T-helper 2 cell treated with Interferon-gamma antibody and Interleukin-4, amounts not matched to agents 100 ng/mL and 5 ng/mL, for 36 hours (primary cell): ENCODE measurements around the gene AMZ1. TPM values are rescaled to one million over a fixed set of nuclear protein-coding genes. Genes with fewer than 3 reads are reported as not detected.
"Not testable (repeated sequence)": the region's sequence is repeated elsewhere in the genome, so short reads cannot be mapped to it uniquely, and the experiment has no call there.

ENCODE experiments used
- intact Hi-C: fragments of 100-400 bp; cut with micrococcal nuclease; formaldehyde crosslinking; loops from one replicate; pipeline ENCODE4 v1.15.1; 2023
- total RNA-seq: library from RNA; stranded (reverse); gene quantifications from 2 replicates; pipeline ENCODE4 v1.2.3, GENCODE V29; 2022

Gene AMZ1
- total RNA-seq, 1 donor from 2014 or later = 0.11 TPM

GRCh38 chr7:2724453-2725177 lies 36.6 kb downstream of the AMZ1 start:
- intact Hi-C loops = no loop called here

- intact Hi-C loops = no loop called here
Measured at GRCh38 chr7:2725178-2726105, 37.4 kb downstream of the AMZ1 start.

DNA sequence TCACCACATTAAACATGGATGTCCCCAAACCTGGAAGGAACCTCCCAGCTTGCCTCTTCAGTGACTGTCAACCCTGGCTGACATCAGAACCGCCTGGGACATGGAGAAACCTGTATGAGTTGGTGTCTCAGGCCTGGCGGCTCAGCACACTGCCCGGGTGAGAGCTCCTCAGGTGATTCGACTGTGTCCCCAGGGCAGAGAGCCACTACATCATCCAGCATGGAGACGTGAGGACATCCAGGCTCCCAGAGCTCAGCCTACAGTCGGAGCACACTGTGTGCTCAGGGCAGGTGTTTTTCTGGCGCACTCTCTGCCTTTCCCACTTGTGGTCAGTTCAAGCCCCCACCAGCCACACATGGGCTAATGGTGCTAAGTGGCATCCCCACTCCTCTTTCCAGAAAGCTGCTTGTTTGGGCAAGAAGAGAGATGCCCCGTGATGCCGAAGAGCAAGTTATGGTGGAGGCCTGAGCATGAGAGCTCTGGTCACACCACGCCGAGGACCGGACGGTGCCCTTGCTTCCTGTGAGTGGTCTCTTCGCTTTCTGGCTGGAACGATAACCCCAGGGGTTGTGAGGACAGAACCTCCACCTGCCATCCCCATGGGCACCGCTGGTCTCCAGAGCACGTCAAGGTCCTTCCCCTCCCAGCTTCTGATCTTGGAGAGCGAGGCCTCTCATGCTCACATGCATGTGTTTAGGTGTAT lies 38.5 kb downstream of the AMZ1 start:
- intact Hi-C loops = no loop called here

DNA sequence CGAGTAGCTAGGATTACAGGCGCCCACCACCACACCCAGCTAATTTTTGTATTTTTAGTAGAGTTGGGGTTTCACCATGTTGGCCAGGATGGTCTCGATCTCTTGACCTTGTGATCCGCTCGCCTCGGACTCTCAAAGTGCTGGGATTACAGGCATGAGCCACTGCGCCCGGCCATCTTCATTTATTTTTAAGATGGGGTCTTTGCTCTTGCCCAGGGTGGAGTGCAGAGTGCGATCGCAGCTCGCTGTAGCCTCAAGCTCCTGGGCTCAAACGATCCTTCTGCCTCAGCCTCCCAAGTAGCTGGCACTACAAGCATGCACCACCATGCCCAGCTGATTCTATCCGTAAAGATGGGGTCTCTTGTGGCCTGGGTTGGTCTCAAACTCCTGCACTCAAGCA lies 39.2 kb downstream of the AMZ1 start:
- intact Hi-C loops = not testable (repeated sequence)

GRCh38 chr7:2728316-2729030 lies 40.5 kb downstream of the AMZ1 start:
- intact Hi-C loops = no loop called here

DNA sequence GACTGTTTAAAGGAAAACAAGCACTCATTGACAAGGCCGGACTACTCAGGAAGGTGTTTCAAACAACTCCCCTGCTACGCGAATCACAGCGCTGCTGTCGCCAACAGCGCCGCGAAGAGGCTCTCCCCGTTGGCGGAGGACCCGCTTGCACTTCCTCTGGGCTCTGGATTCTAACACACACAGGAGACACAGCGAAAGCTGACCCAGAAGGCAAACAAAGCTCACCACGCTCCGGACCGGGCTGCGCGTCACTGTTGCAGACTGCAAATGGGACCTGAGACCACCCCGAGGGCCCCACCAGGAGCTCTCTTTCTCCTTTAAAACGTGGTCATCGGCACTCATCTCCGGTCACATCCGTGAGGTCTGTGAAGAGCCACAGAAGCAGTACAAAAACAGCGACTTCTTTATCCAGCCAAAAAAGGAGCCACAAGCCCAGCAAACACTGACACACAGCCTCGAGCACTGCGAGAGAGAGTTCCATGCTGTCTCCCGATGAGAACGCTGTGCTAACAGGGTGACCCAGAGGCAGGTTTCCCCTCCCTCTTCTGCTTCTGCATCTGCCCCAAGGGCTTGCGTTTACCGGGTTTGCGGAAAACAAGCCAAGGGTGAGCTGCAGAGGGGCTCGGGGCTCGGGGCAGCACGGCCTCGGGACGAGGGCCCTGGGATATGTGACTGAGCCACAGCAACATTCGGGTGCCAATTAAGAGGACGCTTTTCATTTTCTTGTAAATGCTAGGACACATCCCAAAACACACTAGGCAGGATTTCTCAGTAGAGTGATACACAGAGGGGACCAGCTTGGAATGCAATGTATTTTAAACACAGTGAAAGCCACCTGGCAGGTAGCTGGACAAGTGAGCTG lies 41.3 kb downstream of the AMZ1 start:
- intact Hi-C loops = no loop called here

- intact Hi-C loops = no loop called here
Measured at GRCh38 chr7:2729893-2730716, 42.1 kb downstream of the AMZ1 start.

DNA sequence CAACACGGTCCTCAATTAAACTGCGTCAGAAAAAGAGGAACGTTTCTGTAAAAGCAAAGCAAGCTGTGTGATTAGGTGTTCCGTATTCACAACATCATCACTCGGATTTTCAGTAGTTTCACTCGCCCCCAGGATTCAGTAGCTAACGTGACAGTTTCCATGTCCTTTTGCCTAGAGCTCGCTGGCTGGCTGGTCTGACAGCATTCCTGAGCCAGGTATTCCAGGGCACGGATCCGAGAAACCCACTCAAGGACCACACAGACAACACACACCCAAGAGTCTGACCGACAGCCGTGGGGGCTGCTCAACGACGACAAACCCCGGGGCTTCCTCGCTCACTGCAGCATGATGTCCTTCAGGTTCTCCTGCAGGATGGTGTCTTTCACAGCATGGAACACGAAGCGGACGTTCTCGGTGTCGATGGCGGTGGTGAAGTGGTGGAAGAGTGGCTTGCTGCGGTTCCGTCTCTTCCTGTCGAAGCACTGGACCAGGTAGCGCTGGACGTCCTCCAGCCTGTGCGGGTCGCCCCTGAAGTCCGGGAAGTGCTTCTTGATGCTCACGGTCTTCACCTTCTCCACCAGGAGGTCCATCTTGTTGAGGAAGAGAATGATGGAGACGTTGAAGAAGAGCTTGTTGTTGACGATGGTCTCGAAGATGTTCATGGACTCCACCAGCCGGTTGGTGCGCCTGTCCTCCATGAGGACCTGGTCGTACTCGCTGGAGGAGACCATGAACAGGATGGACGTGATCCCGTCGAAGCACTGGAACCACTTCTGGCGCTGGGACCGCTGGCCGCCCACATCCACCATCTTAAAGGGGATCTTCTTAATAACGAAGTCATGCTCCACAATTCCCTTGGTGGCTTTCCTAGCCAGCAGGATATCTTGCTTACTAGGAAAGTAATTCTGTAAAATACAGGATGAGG lies 43.1 kb downstream of the AMZ1 start:
- intact Hi-C loops = no loop called here

GRCh38 chr7:2732388-2732787 lies 44.4 kb downstream of the AMZ1 start:
- intact Hi-C loops = no loop called here

- intact Hi-C loops = no loop called here
Measured at GRCh38 chr7:2732959-2733584, 45.1 kb downstream of the AMZ1 start.

GRCh38 chr7:2734084-2734686 lies 46.2 kb downstream of the AMZ1 start:
- intact Hi-C loops = no loop called here

DNA sequence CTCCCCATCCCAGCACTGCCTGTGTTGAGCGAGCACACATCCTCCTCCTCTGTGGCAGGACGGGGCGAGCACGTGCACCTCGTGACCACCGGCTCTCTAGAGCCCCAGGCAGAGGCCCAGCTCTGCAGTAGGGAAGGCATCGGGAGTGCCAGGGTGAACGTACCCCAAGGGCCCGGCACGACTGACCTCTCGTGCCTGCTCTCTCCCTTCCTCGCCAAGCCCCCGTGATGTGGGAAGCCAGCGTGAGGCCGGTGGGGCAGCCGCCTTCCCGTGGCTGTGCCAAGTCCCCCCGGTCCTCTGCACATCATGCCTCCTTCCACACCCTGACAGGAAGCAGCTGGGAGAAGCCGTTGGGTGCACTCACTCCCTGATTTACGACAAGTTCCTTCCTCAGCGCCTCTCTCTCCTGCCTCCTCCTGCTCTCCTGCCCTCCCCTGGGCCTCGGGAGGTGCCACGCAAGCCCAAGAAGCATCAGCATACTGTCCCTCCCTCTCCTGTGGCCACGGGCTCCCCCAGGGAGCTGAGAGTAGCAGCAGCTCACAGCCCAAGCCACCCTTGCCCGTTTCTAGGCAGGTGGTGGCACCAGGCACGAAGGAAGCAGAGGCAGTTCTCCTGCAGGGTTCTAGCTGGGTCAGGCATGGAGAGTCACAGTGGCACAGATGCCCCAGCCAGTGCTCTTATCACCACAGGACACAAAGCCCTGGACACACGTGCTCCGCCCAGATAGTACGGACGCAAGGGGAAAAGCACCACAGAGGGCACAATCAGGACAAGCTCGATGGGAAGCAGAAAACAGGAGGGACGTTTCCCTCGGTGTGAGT lies 47.0 kb downstream of the AMZ1 start:
- intact Hi-C loops = no loop called here

- intact Hi-C loops = no loop called here
Measured at GRCh38 chr7:2735744-2736143, 47.7 kb downstream of the AMZ1 start.

DNA sequence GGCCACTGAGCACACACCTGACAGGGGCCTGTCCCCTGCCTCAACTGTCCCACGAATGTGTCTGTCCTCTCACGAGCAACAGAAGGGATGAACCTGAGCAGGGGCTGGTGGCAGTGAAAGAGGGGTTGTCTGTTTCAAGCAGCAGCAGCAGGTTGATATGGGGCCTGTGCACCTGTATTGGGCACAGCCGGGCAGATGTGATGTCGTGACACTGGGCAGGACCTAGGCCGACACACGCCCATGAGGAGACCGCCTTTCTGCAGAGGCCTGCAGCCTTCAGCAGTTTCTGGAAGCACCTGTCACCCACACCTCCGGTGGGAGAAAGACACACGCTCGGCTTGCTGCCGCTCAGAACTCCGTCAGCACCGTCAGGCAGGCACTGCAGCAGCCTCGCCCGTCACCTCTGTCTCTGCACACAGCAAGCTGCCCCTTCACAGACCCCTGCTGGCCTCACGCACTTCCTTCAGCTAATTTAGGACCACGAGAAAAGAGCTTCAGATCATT lies 48.5 kb downstream of the AMZ1 start:
- intact Hi-C loops = no loop called here

DNA sequence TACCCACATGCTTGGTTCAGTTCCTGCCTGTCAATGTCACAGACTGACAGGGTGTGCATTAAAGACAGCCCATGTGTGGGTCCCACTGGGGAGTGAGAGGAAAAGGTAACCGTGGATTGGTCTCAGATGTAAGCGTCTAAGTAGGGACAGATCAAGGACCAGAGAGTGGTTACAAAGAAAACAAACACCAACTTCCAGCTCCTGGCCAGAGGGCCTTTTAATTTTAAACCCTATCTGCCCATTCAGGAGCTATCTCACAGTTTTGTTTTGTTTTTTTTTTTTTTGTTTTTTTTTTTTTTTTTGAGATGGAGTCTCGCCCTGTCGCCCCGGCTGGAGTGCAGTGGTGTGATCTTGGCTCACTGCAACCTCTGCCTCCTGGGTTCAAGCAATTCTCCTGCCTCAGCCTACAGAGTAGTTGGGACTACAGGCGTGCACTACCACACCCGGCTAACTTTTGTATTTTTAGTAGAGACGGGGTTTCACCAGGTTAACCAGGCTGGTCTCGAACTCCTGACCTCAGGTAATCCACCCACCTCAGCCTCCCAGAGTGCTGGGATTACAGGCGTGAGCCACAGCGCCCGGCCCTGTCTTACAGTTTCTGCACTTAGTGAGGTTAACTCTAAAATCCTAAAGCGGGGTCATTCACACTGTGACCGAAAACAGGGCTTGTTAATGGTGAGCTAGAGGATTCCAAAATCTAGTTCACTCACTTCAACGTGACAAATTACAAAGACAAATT lies 49.2 kb downstream of the AMZ1 start:
- intact Hi-C loops = not testable (repeated sequence)
